HCT116 (cell line): Measurements from ENCODE around the gene PRR14. TPM values are rescaled to one million over a fixed set of nuclear protein-coding genes. Genes with fewer than 3 reads are reported as not detected.
A peak's percentile ranks its signal among the peaks of the same experiment; 100 is the strongest.

Experiments
- ATAC-seq: fragments of 200-7000 bp; cut with Tn5 transposase; 2 replicates; pipeline ENCODE4 v1.9.1; 2020; ENCODE audit warnings: mild to moderate bottlenecking, moderate library complexity
- BruUV-seq: library from RNA; stranded (reverse); fragments of 400-500 nt; replicated peaks from 2 replicates; lab custom pipeline; 2021; lab: Mats Ljungman, UMichigan
- CTCF ChIA-PET: fragments of 300-600 bp; sonication (Branson Sonifier 250); formaldehyde crosslinking; loops from one replicate; lab custom pipeline; 2021; ENCODE audit warnings: antibody characterized with exemption; lab: Charles Lee
- POLR2A ChIA-PET: fragments of 300-600, 350-600 bp; sonication (Branson Sonifier 250); formaldehyde crosslinking; loops from one replicate; lab custom pipeline; 2021; ENCODE audit warnings: antibody characterized with exemption; lab: Charles Lee
- RAD21 ChIA-PET, 2 experiments: fragments of 300-600 bp; sonication (Branson Sonifier 250); formaldehyde crosslinking; loops; one replicate each; lab custom pipeline; 2023; ENCODE audit warnings: low total read pairs in 2 of 2; ENCODE audit not compliant: uncharacterized antibody in 2 of 2, unreplicated experiment in 2 of 2, low non-redundant PET in 1 of 2; lab: Charles Lee
- DNase-seq: peaks from one replicate; pipeline ENCODE4 v3.0.0-alpha.2; 2010; ENCODE audit warnings: low read depth, low spot score
- H2AFZ ChIP-seq: fragments of 200-600 bp; shearing (Covaris generic), sonication (generic); 2 replicates; pipeline ENCODE4 v1.6.1; 2017; ENCODE audit warnings: low read depth, mixed run types, mixed read lengths, antibody characterized with exemption, low read length; ENCODE audit not compliant: poor library complexity, severe bottlenecking
- H3K27ac ChIP-seq: 2 replicates; pipeline ENCODE4 v1.5.1; 2012; ENCODE audit warnings: low read depth, low read length
- H3K27me3 ChIP-seq: fragments of 200-600 bp; sonication (generic); 2 replicates; pipeline ENCODE4 v1.6.1; 2016; ENCODE audit warnings: mixed run types, low read length, mixed read lengths; ENCODE audit not compliant: insufficient read depth
- H3K36me3 ChIP-seq, 2 experiments: fragments of 200-500 bp in 1 of 2; fragments of 200-600 bp in 1 of 2; sonication (Bioruptor generic) in 1 of 2; sonication (generic) in 1 of 2; 2 replicates each; pipeline versions ENCODE4 v1.5.1 to v1.6.1; 2014 to 2016; ENCODE audit warnings: low read length in 2 of 2, inconsistent platforms in 1 of 2, mixed read lengths in 1 of 2, mixed run types in 1 of 2; ENCODE audit not compliant: insufficient read depth in 2 of 2, control insufficient read depth in 1 of 2
- H3K4me1 ChIP-seq, 2 experiments: fragments of 200-600 bp in 1 of 2; sonication (generic) in 1 of 2; 2 replicates each; pipeline versions ENCODE4 v1.5.1 to v1.6.1; 2012 to 2017; ENCODE audit warnings: low read length in 2 of 2, inconsistent platforms in 1 of 2, mild to moderate bottlenecking in 1 of 2, mixed read lengths in 1 of 2, mixed run types in 1 of 2, moderate library complexity in 1 of 2; ENCODE audit not compliant: insufficient read depth in 2 of 2, control insufficient read depth in 1 of 2
- H3K4me2 ChIP-seq: fragments of 200-600 bp; sonication (generic); 2 replicates; pipeline ENCODE4 v1.6.1; 2017; ENCODE audit warnings: mixed run types, low read length, mixed read lengths
- H3K4me3 ChIP-seq, 2 experiments: fragments of 200-600 bp in 1 of 2; sonication (generic) in 1 of 2; replicated peaks in 1 of 2; 2 replicates each; pipeline ENCODE4 v1.5.1; 2011 to 2016; ENCODE audit warnings: low read length in 2 of 2, control low read depth in 1 of 2, low read depth in 1 of 2, mild to moderate bottlenecking in 1 of 2, mixed read lengths in 1 of 2, mixed run types in 1 of 2
- H3K79me2 ChIP-seq: fragments of 200-600 bp; sonication (generic); 2 replicates; pipeline ENCODE4 v1.6.1; 2017; ENCODE audit warnings: mild to moderate bottlenecking, mixed run types, low read length, moderate library complexity, mixed read lengths; ENCODE audit not compliant: insufficient read depth
- H3K9ac ChIP-seq: fragments of 200-600 bp; sonication (generic); 2 replicates; pipeline ENCODE4 v1.6.1; 2016; ENCODE audit warnings: low read length, mixed read lengths
- H3K9me2 ChIP-seq: fragments of 200-600 bp; sonication (generic), shearing (Covaris generic); 2 replicates; pipeline ENCODE4 v1.6.1; 2017; ENCODE audit warnings: mixed run types, mild to moderate bottlenecking, moderate library complexity; ENCODE audit not compliant: insufficient read depth
- H3K9me3 ChIP-seq, 2 experiments: fragments of 200-500 bp in 1 of 2; fragments of 200-600 bp in 1 of 2; sonication (Bioruptor generic) in 1 of 2; sonication (generic) in 1 of 2; 2 replicates each; pipeline ENCODE4 v1.6.1; 2014 to 2017; ENCODE audit warnings: low read length in 2 of 2, mixed read lengths in 2 of 2, inconsistent platforms in 1 of 2, low read depth in 1 of 2, mild to moderate bottlenecking in 1 of 2, mixed run types in 1 of 2, moderate library complexity in 1 of 2; ENCODE audit not compliant: control insufficient read depth in 1 of 2, insufficient read depth in 1 of 2
- H4K20me1 ChIP-seq: fragments of 200-600 bp; sonication (generic), shearing (Covaris generic); 2 replicates; pipeline ENCODE4 v1.6.1; 2017; ENCODE audit warnings: mixed run types, mild to moderate bottlenecking, moderate library complexity; ENCODE audit not compliant: insufficient read depth
- CBX3 ChIP-seq: IDR thresholded peaks from 2 replicates; pipeline ENCODE4 v1.6.1; 2012; ENCODE audit warnings: low read depth
- CTCF ChIP-seq, 3 experiments: fragments of 200-600 bp in 1 of 3; sonication (generic) in 1 of 3; IDR thresholded peaks in 2 of 3; conservative IDR thresholded peaks in 1 of 3; 2 replicates each; pipeline ENCODE4 v1.5.1; 2012 to 2017; ENCODE audit warnings: low read depth in 2 of 3, low read length in 2 of 3, antibody characterized with exemption in 1 of 3, borderline replicate concordance in 1 of 3, control low read depth in 1 of 3, mild to moderate bottlenecking in 1 of 3, mixed read lengths in 1 of 3, mixed run types in 1 of 3, moderate library complexity in 1 of 3; ENCODE audit not compliant: insufficient read depth in 1 of 3
- EGR1 ChIP-seq: IDR thresholded peaks from 2 replicates; pipeline ENCODE4 v1.6.1; 2012; ENCODE audit warnings: low read depth
- ELF1 ChIP-seq: IDR thresholded peaks from 2 replicates; pipeline ENCODE4 v1.6.1; 2012; ENCODE audit warnings: low read depth, borderline replicate concordance
- EZH2 ChIP-seq: fragments of 200-600 bp; sonication (generic); IDR thresholded peaks from 2 replicates; pipeline ENCODE4 v1.6.1; 2017; ENCODE audit warnings: antibody characterized with exemption, mixed run types
- JUND ChIP-seq: IDR thresholded peaks from 2 replicates; pipeline ENCODE4 v1.6.1; 2012
- MAX ChIP-seq: IDR thresholded peaks from 2 replicates; pipeline ENCODE4 v1.6.1; 2012
- POLR2A ChIP-seq: IDR thresholded peaks from 2 replicates; pipeline ENCODE4 v1.7.0; 2011; ENCODE audit warnings: borderline replicate concordance; ENCODE audit not compliant: insufficient read depth, insufficient read length; ENCODE audit errors: extremely low read depth
- POLR2AphosphoS5 ChIP-seq: IDR thresholded peaks from 2 replicates; pipeline ENCODE4 v1.6.1; 2011; ENCODE audit warnings: mild to moderate bottlenecking, low read depth, low read length, moderate library complexity
- SIN3A ChIP-seq: IDR thresholded peaks from 2 replicates; pipeline ENCODE4 v1.6.1; 2012; ENCODE audit warnings: low read depth
- SP1 ChIP-seq: IDR thresholded peaks from 2 replicates; pipeline ENCODE4 v1.6.1; 2012; ENCODE audit warnings: low read depth
- TCF7L2 ChIP-seq: IDR thresholded peaks from 2 replicates; pipeline ENCODE4 v1.7.0; 2011; ENCODE audit warnings: borderline replicate concordance, inconsistent platforms; ENCODE audit not compliant: insufficient read depth, insufficient read length; ENCODE audit errors: extremely low read depth
- YY1 ChIP-seq: IDR thresholded peaks from 2 replicates; pipeline ENCODE4 v1.6.1; 2011; ENCODE audit warnings: low read length, low read depth, moderate library complexity, mild to moderate bottlenecking; ENCODE audit not compliant: insufficient replicate concordance; ENCODE audit errors: extremely low read depth
- ZFX ChIP-seq: fragments of 450-650 bp; IDR thresholded peaks from 2 replicates; pipeline ENCODE4 v1.6.1; 2017
- ZNF274 ChIP-seq: fragments of 200-500 bp; sonication (Bioruptor generic); IDR thresholded peaks from 2 replicates; pipeline ENCODE4 v1.6.1; 2014; ENCODE audit warnings: mild to moderate bottlenecking, low read depth, low read length, inconsistent platforms
- intact Hi-C: fragments of 100-400 bp; cut with micrococcal nuclease; formaldehyde crosslinking; loops from 2 replicates; pipeline ENCODE4 v1.10.0; 2022
- total RNA-seq: library from RNA; stranded (reverse); gene quantifications from one replicate; pipeline ENCODE4 v1.2.1, GENCODE V29; 2021; ENCODE audit not compliant: unreplicated experiment

The PRR14 gene
- total RNA-seq, 1 experiment from 2014 or later: 56.2 TPM

GRCh38 chr16:30609002-30609925, 41.5 kb upstream of the PRR14 start (continued):
- no peak for TF ChIP-seq CTCF (IDR thresholded peaks at IDR 0.05 in 2 of 3, conservative IDR thresholded peaks at IDR 0.05 in 1 of 3; ENCODE audit: borderline replicate concordance in 1 of 3, insufficient read depth in 1 of 3, low read depth in 2 of 3, low read length in 2 of 3)
- TF ChIP-seq SIN3A: no peak; the same call in 1 of the 2 replicates
- TF ChIP-seq POLR2A: no peak

GRCh38 chr16:30609926-30610839, 40.6 kb upstream of the PRR14 start, which contains the start of gene ZNF689:
Gene ZNF689, minus strand, starts transcription at chr16:30610389. Its CDS starts 348 bp downstream, at chr16:30610041.
- TF ChIP-seq SIN3A (peak; percentile 37; the same call in 1 of the 2 replicates), YY1 (peak; percentile 100), EGR1 (peak; percentile 57), SP1 (peak; percentile 100), POLR2AphosphoS5 (peak; percentile 76), MAX (peak; percentile 53; the same call in 1 of the 2 replicates), TCF7L2 (peak; percentile 80), EZH2 (no peak), ZFX (peak; percentile 99), ZNF274 (no peak), CBX3 (no peak), ELF1 (peak; percentile 60; the same call in 1 of the 2 replicates), JUND (no peak)
- Histone ChIP-seq H3K4me1 (peaks cover 12 to 19% of the 10 kb centered on the region in 2 experiments; a peak in 2 of 4 replicates), H3K27ac (peak within 1 kb of the TSS; percentile 97), H3K9ac (peak within 1 kb of the TSS; percentile 95), H4K20me1 (no peaks in the 10 kb centered on the region), H3K9me3 (no peaks in the 10 kb centered on the region), H3K79me2 (peaks cover 16% of the 10 kb centered on the region), H3K4me2 (peak within 1 kb of the TSS; percentile 90), H2AFZ (no peak within 1 kb of the TSS), H3K27me3 (no peaks in the 10 kb centered on the region), H3K4me3 (peak within 1 kb of the TSS; percentile 85 to 95), H3K36me3 (peaks cover 2 to 3% of the 10 kb centered on the region in 2 experiments; a peak in 2 of 4 replicates), H3K9me2 (no peaks in the 10 kb centered on the region)
- ChIA-PET RAD21 (interaction anchor here in 1 of 2 experiments (0.7 kb wide), 1 partner anchor 12 kb away, joined by 3 read pairs; no protein-coding TSS in a partner anchor), POLR2A (interaction anchor here (0.9 to 2.0 kb wide), 5 partner anchors 11 to 180 kb away, joined by 4 to 14 read pairs (median 4); partner anchors contain the start of genes DCTPP1 and SEPHS2), CTCF (interaction anchor here (1.2 to 1.3 kb wide), 3 partner anchors 12 to 200 kb away, joined by 3 to 11 read pairs (median 7); partner anchors contain the start of gene DCTPP1)
- intact Hi-C loops: no loop called here
- DNase-seq (peak; percentile 97), ATAC-seq (peak; percentile 81)
- BruUV-seq: TSS peak; percentile 80
